Panc1 (cell line): ENCODE results near the gene AOC1.

ENCODE experiments used
- CTCF ChIP-seq: fragments of 450-650 bp; IDR thresholded peaks from 2 replicates; pipeline ENCODE4 v1.5.1; 2017; ENCODE audit warnings: mild to moderate bottlenecking
- POLR2AphosphoS5 ChIP-seq: IDR thresholded peaks from 2 replicates; pipeline ENCODE4 v1.6.1; 2012; ENCODE audit warnings: mild to moderate bottlenecking, low read depth, low read length, moderate library complexity
- REST ChIP-seq, 2 experiments: IDR thresholded peaks; 2 replicates each; pipeline ENCODE4 v1.6.1; 2011 to 2012; ENCODE audit warnings: low read depth in 2 of 2, control low read depth in 1 of 2, low read length in 1 of 2, mild to moderate bottlenecking in 1 of 2, moderate library complexity in 1 of 2; ENCODE audit not compliant: insufficient read depth in 1 of 2
- SIN3A ChIP-seq: IDR thresholded peaks from 2 replicates; pipeline ENCODE4 v1.6.1; 2012; ENCODE audit warnings: low read depth, mild to moderate bottlenecking, low read length, moderate library complexity, borderline replicate concordance; ENCODE audit not compliant: insufficient read depth
- TCF7L2 ChIP-seq: IDR thresholded peaks from 2 replicates; pipeline ENCODE4 v1.6.1; 2011; ENCODE audit warnings: mild to moderate bottlenecking, low read depth, low read length, inconsistent platforms

DNA sequence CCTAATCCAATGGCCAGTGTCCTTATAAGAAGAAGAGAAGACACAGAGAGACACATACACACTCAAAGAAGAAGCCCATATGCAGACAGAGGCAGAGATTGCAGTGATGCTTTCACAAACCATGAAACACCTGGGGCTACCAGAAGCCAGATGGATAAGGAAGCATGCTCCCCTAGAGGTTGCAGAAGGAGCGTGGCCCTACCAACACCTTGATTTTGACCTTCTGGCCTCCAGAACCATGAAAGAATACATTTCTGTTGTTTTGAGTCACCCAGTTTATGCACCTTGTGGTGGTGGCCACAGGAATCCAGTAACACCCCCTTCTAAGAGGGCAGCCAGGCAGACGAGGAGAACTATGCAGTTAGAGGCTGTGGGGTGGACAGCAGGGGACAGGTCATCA lies 43.5 kb downstream of the AOC1 start:
- TF ChIP-seq CTCF (no peak), TCF7L2 (no peak), POLR2AphosphoS5 (no peak), REST (IDR thresholded peaks at IDR 0.05; ENCODE audit: insufficient read depth in 1 of 2, low read depth in 2 of 2, low read length in 1 of 2) (no peak), SIN3A (no peak)
